ENCODE data around the gene BTRC. TPM values are rescaled to one million over a fixed set of nuclear protein-coding genes. Genes with fewer than 3 reads are reported as not detected.
"Not testable (repeated sequence)": the region's sequence is repeated elsewhere in the genome, so short reads cannot be mapped to it uniquely, and the experiment has no call there.

Gene BTRC
- polyA plus RNA-seq, 2 donors, result 5.7 to 6.3 TPM

- no peaks in the 10 kb centered on the region for H3K4me1 ChIP-seq (ENCODE audit: control insufficient read depth in 2 of 2, insufficient read depth in 2 of 2, low read length in 1 of 2)
- no peaks in the 10 kb centered on the region for H3K36me3 ChIP-seq (ENCODE audit: control insufficient read depth in 2 of 2, insufficient read depth in 2 of 2, low read length in 1 of 2)
- 60 to 63% methylated on average over 5 of the region's 5 CpGs for WGBS, 2 donors
- H3K27me3 ChIP-seq (ENCODE audit: control insufficient read depth in 1 of 2, insufficient read depth in 2 of 2, low read length in 2 of 2), result no peaks in the 10 kb centered on the region
- H3K4me3 ChIP-seq (ENCODE audit: low read depth in 1 of 2, low read length in 2 of 2), result no peak overlapping the region
- no peaks in the 10 kb centered on the region for H3K9me3 ChIP-seq (ENCODE audit: control insufficient read depth in 2 of 2, insufficient read depth in 1 of 2, low read depth in 1 of 2, low read length in 1 of 2)
- H3K27ac ChIP-seq (ENCODE audit: low read depth in 2 of 2, low read length in 1 of 2), result peak overlapping the region in 1 of 2 donors; percentile 96
Measured at GRCh38 chr10:101379663-101380352, 25.8 kb downstream of the BTRC start.

- Histone ChIP-seq H3K4me1 (ENCODE audit: control insufficient read depth in 2 of 2, insufficient read depth in 2 of 2, low read length in 1 of 2) (no peaks in the 10 kb centered on the region), H3K4me3 (ENCODE audit: low read depth in 1 of 2, low read length in 2 of 2) (no peak overlapping the region), H3K9me3 (ENCODE audit: control insufficient read depth in 2 of 2, insufficient read depth in 1 of 2, low read depth in 1 of 2, low read length in 1 of 2) (no peaks in the 10 kb centered on the region), H3K36me3 (ENCODE audit: control insufficient read depth in 2 of 2, insufficient read depth in 2 of 2, low read length in 1 of 2) (no peaks in the 10 kb centered on the region), H3K27me3 (ENCODE audit: control insufficient read depth in 1 of 2, insufficient read depth in 2 of 2, low read length in 2 of 2) (no peaks in the 10 kb centered on the region), H3K27ac (ENCODE audit: low read depth in 2 of 2, low read length in 1 of 2) (peak overlapping the region; percentile 92 to 96)
- 40 to 56% methylated on average over 5 of the region's 5 CpGs for WGBS, 2 donors
Measured at GRCh38 chr10:101380353-101381017, 26.5 kb downstream of the BTRC start.

GRCh38 chr10:101385866-101386658 lies 32.1 kb downstream of the BTRC start:
- Histone ChIP-seq H3K4me1 (ENCODE audit: control insufficient read depth in 2 of 2, insufficient read depth in 2 of 2, low read length in 1 of 2) (no peaks in the 10 kb centered on the region), H3K4me3 (ENCODE audit: low read depth in 1 of 2, low read length in 2 of 2) (no peak overlapping the region), H3K9me3 (ENCODE audit: control insufficient read depth in 2 of 2, insufficient read depth in 1 of 2, low read depth in 1 of 2, low read length in 1 of 2) (no peaks in the 10 kb centered on the region), H3K27ac (ENCODE audit: low read depth in 2 of 2, low read length in 1 of 2) (no peak overlapping the region), H3K36me3 (ENCODE audit: control insufficient read depth in 2 of 2, insufficient read depth in 2 of 2, low read length in 1 of 2) (no peaks in the 10 kb centered on the region), H3K27me3 (ENCODE audit: control insufficient read depth in 1 of 2, insufficient read depth in 2 of 2, low read length in 2 of 2) (no peaks in the 10 kb centered on the region)
- 92 to 96% methylated on average over 1 of the region's 1 CpG for WGBS, 2 donors

- Histone ChIP-seq H3K4me3 (ENCODE audit: low read depth in 1 of 2, low read length in 2 of 2) (no peak overlapping the region), H3K36me3 (ENCODE audit: control insufficient read depth in 2 of 2, insufficient read depth in 2 of 2, low read length in 1 of 2) (no peaks in the 10 kb centered on the region), H3K9me3 (ENCODE audit: control insufficient read depth in 2 of 2, insufficient read depth in 1 of 2, low read depth in 1 of 2, low read length in 1 of 2) (no peaks in the 10 kb centered on the region), H3K4me1 (ENCODE audit: control insufficient read depth in 2 of 2, insufficient read depth in 2 of 2, low read length in 1 of 2) (no peaks in the 10 kb centered on the region), H3K27me3 (ENCODE audit: control insufficient read depth in 1 of 2, insufficient read depth in 2 of 2, low read length in 2 of 2) (no peaks in the 10 kb centered on the region), H3K27ac (ENCODE audit: low read depth in 2 of 2, low read length in 1 of 2) (no peak overlapping the region)
- WGBS, 2 donors, result 91 to 93% methylated on average over 4 of the region's 4 CpGs
Measured at GRCh38 chr10:101386659-101387259, 32.8 kb downstream of the BTRC start.

- H3K27me3 ChIP-seq (ENCODE audit: control insufficient read depth in 1 of 2, insufficient read depth in 2 of 2, low read length in 2 of 2), result no peaks in the 10 kb centered on the region
- H3K27ac ChIP-seq (ENCODE audit: low read depth in 2 of 2, low read length in 1 of 2), result no peak overlapping the region
- no peaks in the 10 kb centered on the region for H3K4me1 ChIP-seq (ENCODE audit: control insufficient read depth in 2 of 2, insufficient read depth in 2 of 2, low read length in 1 of 2)
- 87 to 93% methylated on average over 2 of the region's 2 CpGs for WGBS, 2 donors
- H3K36me3 ChIP-seq (ENCODE audit: control insufficient read depth in 2 of 2, insufficient read depth in 2 of 2, low read length in 1 of 2), result no peaks in the 10 kb centered on the region
- no peak overlapping the region for H3K4me3 ChIP-seq (ENCODE audit: low read depth in 1 of 2, low read length in 2 of 2)
- H3K9me3 ChIP-seq (ENCODE audit: control insufficient read depth in 2 of 2, insufficient read depth in 1 of 2, low read depth in 1 of 2, low read length in 1 of 2), result no peaks in the 10 kb centered on the region
Measured at GRCh38 chr10:101388676-101389276, 34.8 kb downstream of the BTRC start.

- not testable (repeated sequence) for H3K4me3 ChIP-seq (ENCODE audit: low read depth in 1 of 2, low read length in 2 of 2); H3K27me3 ChIP-seq (ENCODE audit: control insufficient read depth in 1 of 2, insufficient read depth in 2 of 2, low read length in 2 of 2); H3K9me3 ChIP-seq (ENCODE audit: control insufficient read depth in 2 of 2, insufficient read depth in 1 of 2, low read depth in 1 of 2, low read length in 1 of 2); H3K4me1 ChIP-seq (ENCODE audit: control insufficient read depth in 2 of 2, insufficient read depth in 2 of 2, low read length in 1 of 2); H3K36me3 ChIP-seq (ENCODE audit: control insufficient read depth in 2 of 2, insufficient read depth in 2 of 2, low read length in 1 of 2); H3K27ac ChIP-seq (ENCODE audit: low read depth in 2 of 2, low read length in 1 of 2)
- WGBS, 2 donors, result 93 to 98% methylated on average over 2 of the region's 2 CpGs
Measured at GRCh38 chr10:101389532-101389931, 35.6 kb downstream of the BTRC start.

GRCh38 chr10:101389986-101390531 lies 36.1 kb downstream of the BTRC start:
- Histone ChIP-seq H3K4me1 (ENCODE audit: control insufficient read depth in 2 of 2, insufficient read depth in 2 of 2, low read length in 1 of 2) (no peaks in the 10 kb centered on the region), H3K27ac (ENCODE audit: low read depth in 2 of 2, low read length in 1 of 2) (no peak overlapping the region), H3K27me3 (ENCODE audit: control insufficient read depth in 1 of 2, insufficient read depth in 2 of 2, low read length in 2 of 2) (no peaks in the 10 kb centered on the region), H3K9me3 (ENCODE audit: control insufficient read depth in 2 of 2, insufficient read depth in 1 of 2, low read depth in 1 of 2, low read length in 1 of 2) (no peaks in the 10 kb centered on the region), H3K36me3 (ENCODE audit: control insufficient read depth in 2 of 2, insufficient read depth in 2 of 2, low read length in 1 of 2) (no peaks in the 10 kb centered on the region), H3K4me3 (ENCODE audit: low read depth in 1 of 2, low read length in 2 of 2) (no peak overlapping the region)
- WGBS, 2 donors, result 90 to 97% methylated on average over 9 to 10 of the region's 10 CpGs

GRCh38 chr10:101393378-101393777 lies 39.4 kb downstream of the BTRC start:
- H3K36me3 ChIP-seq (ENCODE audit: control insufficient read depth in 2 of 2, insufficient read depth in 2 of 2, low read length in 1 of 2), result no peaks in the 10 kb centered on the region

GRCh38 chr10:101394524-101395133 lies 40.7 kb downstream of the BTRC start:
- Histone ChIP-seq H3K4me3 (ENCODE audit: low read depth in 1 of 2, low read length in 2 of 2) (no peak overlapping the region), H3K4me1 (ENCODE audit: control insufficient read depth in 2 of 2, insufficient read depth in 2 of 2, low read length in 1 of 2) (no peaks in the 10 kb centered on the region), H3K36me3 (ENCODE audit: control insufficient read depth in 2 of 2, insufficient read depth in 2 of 2, low read length in 1 of 2) (no peaks in the 10 kb centered on the region), H3K9me3 (ENCODE audit: control insufficient read depth in 2 of 2, insufficient read depth in 1 of 2, low read depth in 1 of 2, low read length in 1 of 2) (no peaks in the 10 kb centered on the region), H3K27ac (ENCODE audit: low read depth in 2 of 2, low read length in 1 of 2) (no peak overlapping the region), H3K27me3 (ENCODE audit: control insufficient read depth in 1 of 2, insufficient read depth in 2 of 2, low read length in 2 of 2) (no peaks in the 10 kb centered on the region)
- WGBS, 2 donors, result 64 to 73% methylated on average over 5 of the region's 5 CpGs

More at GRCh38 chr10:101393378-101393777, 39.4 kb downstream of the BTRC start:
- Histone ChIP-seq H3K4me3 (ENCODE audit: low read depth in 1 of 2, low read length in 2 of 2) (no peak overlapping the region), H3K27me3 (ENCODE audit: control insufficient read depth in 1 of 2, insufficient read depth in 2 of 2, low read length in 2 of 2) (no peaks in the 10 kb centered on the region), H3K27ac (ENCODE audit: low read depth in 2 of 2, low read length in 1 of 2) (no peak overlapping the region), H3K4me1 (ENCODE audit: control insufficient read depth in 2 of 2, insufficient read depth in 2 of 2, low read length in 1 of 2) (no peaks in the 10 kb centered on the region), H3K9me3 (ENCODE audit: control insufficient read depth in 2 of 2, insufficient read depth in 1 of 2, low read depth in 1 of 2, low read length in 1 of 2) (no peaks in the 10 kb centered on the region)
- WGBS, 2 donors, result 76 to 83% methylated on average over 2 of the region's 2 CpGs
